Large intestine (tissue), 3 donors: ENCODE measurements around the gene CNOT1. TPM values are rescaled to one million over a fixed set of nuclear protein-coding genes. Genes with fewer than 3 reads are reported as not detected.

Source experiments
- DNase-seq, 2 donors: peaks; one replicate each; pipeline versions ENCODE4 v3.0.0 to v3.0.0-alpha.2; 2013
- H3K27ac ChIP-seq: one replicate; pipeline ENCODE4 v1.5.1; 2013; ENCODE audit warnings: low read length
- H3K27me3 ChIP-seq: 2 replicates; pipeline ENCODE4 v1.6.1; 2013; ENCODE audit warnings: low read length; ENCODE audit not compliant: control insufficient read depth, insufficient read depth
- H3K36me3 ChIP-seq: 2 replicates; pipeline ENCODE4 v1.6.1; 2013; ENCODE audit warnings: low read length; ENCODE audit not compliant: control insufficient read depth, insufficient read depth
- H3K4me1 ChIP-seq: one replicate; pipeline ENCODE4 v1.6.1; 2013; ENCODE audit warnings: low read length; ENCODE audit not compliant: control insufficient read depth, insufficient read depth
- H3K4me3 ChIP-seq: one replicate; pipeline ENCODE4 v1.5.1; 2013; ENCODE audit warnings: low read length
- H3K9me3 ChIP-seq: one replicate; pipeline ENCODE4 v1.6.1; 2013; ENCODE audit warnings: mild to moderate bottlenecking, low read depth, low read length, moderate library complexity; ENCODE audit not compliant: control insufficient read depth
- WGBS: methylation state at CpG from one replicate; pipeline ENCODE4 v1.1.5; 2013; ENCODE audit warnings: low lambda C conversion rate; ENCODE audit not compliant: insufficient coverage; 5-methylcytosine and 5-hydroxymethylcytosine counted together
- polyA plus RNA-seq: library from polyadenylated mRNA; unstranded; fragments of 120-200 nt; gene quantifications from one replicate; pipeline ENCODE4 v1.2.1, GENCODE V29; 2013

Gene CNOT1
- polyA plus RNA-seq, 1 donor: 171 TPM

DNA sequence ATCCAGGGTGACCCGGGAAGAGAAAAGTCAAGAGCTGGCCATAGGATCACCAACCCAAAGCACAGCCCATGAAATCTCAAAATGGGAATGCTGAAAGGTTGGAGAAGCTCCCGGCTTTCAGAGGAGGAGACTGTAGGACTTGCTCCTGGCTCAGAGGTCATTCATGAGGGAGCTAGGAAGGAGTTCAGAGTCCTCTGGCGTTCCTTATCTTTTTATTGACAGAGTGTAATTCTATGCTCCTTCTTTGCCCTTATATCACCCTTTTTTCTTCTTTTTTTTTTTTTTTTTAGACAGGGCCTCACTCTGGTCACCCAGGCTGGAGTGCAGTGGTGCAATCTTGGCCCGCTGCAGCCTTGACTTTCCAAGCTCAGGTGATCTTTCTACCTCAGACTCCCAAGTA lies 27.3 kb upstream of the CNOT1 start:
- peak; percentile 78 to 89 for DNase-seq
- 40% methylated on average over 1 of the region's 4 CpGs for WGBS
- H3K4me3 ChIP-seq: no peak overlapping the region
- no peaks in the 10 kb centered on the region for H3K9me3 ChIP-seq
- H3K4me1 ChIP-seq: peaks cover 40% of the 10 kb centered on the region
- no peaks in the 10 kb centered on the region for H3K27me3 ChIP-seq
- no peaks in the 10 kb centered on the region for H3K36me3 ChIP-seq
- peak overlapping the region; percentile 69 for H3K27ac ChIP-seq

DNA sequence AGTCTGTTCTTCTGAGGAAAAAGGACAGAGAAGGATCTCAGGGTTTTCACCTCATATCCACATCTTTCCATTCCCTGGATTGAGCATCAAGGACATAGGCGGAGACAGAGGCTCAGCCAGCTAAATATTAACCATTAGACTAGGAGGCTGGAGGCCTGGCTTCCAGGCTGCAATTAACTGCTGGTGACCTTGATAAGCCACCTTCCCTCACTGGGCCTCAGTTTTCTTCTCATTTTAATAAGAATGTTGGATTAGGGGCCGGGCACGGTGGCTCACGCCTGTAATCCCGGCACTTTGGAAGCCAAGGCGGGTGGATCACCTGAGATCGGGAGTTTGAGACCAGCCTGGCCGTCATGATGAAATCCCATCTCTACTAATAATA lies 25.6 kb upstream of the CNOT1 start:
- no CpG with 5 or more reads among the region's 8 CpGs for WGBS
- Histone ChIP-seq H3K4me1 (peaks cover 40% of the 10 kb centered on the region), H3K27me3 (no peaks in the 10 kb centered on the region), H3K36me3 (no peaks in the 10 kb centered on the region), H3K9me3 (no peaks in the 10 kb centered on the region), H3K4me3 (no peak overlapping the region), H3K27ac (peak overlapping the region; percentile 72)
- peak; percentile 68 to 85 for DNase-seq

DNA sequence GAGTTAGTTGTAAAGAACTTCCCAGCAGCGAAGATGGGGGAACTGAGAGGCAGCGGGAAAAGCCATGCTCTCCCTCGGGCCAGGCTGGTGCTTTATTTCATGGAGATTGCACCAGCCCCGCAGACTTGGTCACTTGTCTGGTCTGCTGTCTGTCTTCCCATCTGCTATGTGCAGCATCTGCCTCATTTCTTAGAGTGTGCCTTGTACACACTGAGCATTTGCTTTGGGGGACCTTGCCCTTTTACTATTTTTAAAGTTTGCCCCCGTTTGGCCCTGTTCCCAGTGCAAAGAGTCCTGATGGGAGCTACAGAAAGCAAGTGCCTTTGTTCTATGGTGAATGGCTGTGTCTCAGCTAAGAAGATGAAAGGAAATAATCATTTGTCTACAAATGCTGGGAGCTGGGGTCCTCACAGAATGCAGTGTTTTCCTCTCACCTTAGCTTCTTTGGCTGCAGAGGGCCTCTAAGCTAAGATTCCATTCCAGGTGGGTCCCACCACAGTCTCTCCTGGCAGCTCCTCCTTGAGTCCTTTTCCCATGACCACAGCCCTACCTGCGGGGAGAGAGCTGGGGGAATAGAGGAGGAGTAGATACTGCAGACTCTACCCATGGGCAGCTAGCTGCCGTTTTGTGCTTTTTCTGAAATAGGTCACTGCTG lies 25.1 kb upstream of the CNOT1 start:
- no peaks in the 10 kb centered on the region for H3K36me3 ChIP-seq

DNA sequence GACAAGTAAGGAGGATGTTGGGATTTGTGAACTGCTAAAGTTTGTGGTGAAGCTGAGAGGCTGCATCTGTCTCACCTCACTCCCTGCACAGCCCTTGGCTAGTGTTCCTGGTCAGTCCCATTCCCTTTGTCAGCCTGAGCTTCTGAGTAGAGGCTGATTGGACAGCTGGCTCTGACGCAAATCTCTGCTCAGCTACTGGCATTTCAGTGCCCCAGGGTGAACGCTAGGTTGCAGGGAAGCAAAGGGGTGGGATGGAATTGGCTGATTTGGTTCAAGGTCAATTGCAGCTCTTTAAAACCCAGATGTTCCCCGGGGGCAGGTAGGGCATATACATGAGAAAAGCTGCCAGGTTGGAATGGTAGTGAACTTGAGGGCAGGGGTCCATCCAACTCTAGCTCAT lies 23.1 kb upstream of the CNOT1 start:
- no peaks in the 10 kb centered on the region for H3K9me3 ChIP-seq
- DNase-seq: peak in 1 of 2 donors; percentile 63
- H3K36me3 ChIP-seq: no peaks in the 10 kb centered on the region
- no peaks in the 10 kb centered on the region for H3K27me3 ChIP-seq
- no peak overlapping the region for H3K27ac ChIP-seq
- WGBS: no CpG with 5 or more reads among the region's 3 CpGs
- H3K4me3 ChIP-seq: no peak overlapping the region
- H3K4me1 ChIP-seq: peaks cover 40% of the 10 kb centered on the region

More for the DNA sequence above, 25.1 kb upstream of the CNOT1 start:
- Histone ChIP-seq H3K4me1 (peaks cover 40% of the 10 kb centered on the region), H3K9me3 (no peaks in the 10 kb centered on the region), H3K4me3 (no peak overlapping the region), H3K27ac (peak overlapping the region; percentile 72), H3K27me3 (no peaks in the 10 kb centered on the region)
- DNase-seq: peak in 1 of 2 donors; percentile 49
- WGBS: no CpG with 5 or more reads among the region's 7 CpGs

DNA sequence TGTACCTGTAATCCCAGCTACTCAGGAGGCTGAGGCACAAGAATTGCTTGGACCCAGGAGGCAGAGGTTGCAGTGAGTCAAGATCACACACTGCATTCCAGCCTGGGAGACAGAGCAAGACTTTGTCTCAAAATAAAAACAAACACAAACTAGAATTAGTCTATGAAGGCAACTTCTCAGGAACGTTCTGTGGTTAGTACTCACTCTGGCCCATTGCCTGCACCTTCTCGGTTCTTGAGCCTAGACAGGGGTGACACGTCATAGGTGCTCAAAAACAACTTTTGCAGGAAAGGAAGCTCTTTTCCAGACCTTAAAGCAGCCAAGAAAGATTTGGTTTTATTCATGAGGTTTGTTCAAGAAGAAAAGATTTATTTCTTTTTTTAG lies 22.3 kb upstream of the CNOT1 start:
- Histone ChIP-seq H3K36me3 (no peaks in the 10 kb centered on the region), H3K9me3 (no peaks in the 10 kb centered on the region), H3K4me1 (peaks cover 36% of the 10 kb centered on the region), H3K27me3 (no peaks in the 10 kb centered on the region), H3K27ac (no peak overlapping the region), H3K4me3 (no peak overlapping the region)
- WGBS: no CpG with 5 or more reads among the region's 3 CpGs
- DNase-seq: no peak

DNA sequence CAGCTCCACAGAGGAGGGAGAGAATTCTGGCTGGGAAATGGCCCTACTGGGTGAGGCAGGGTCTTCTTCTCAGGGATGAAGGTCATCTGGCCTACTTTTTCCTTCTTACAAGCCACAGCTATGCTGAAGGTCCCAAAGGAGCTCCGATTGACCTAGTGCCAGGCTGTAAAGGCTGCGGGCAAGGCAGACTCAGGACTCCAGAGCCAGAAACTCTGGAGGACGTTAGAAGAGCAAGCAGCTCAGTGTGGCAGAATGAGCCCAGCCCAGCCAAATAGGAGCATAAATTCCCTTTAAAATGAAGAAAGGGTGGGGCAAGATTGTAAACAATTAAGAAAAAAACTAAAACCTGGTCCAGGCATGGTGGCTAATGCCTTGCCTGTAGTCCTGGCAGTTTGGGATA lies 20.1 kb upstream of the CNOT1 start:
- peaks cover 17% of the 10 kb centered on the region for H3K4me1 ChIP-seq
- no peaks in the 10 kb centered on the region for H3K27me3 ChIP-seq
- no peak overlapping the region for H3K4me3 ChIP-seq
- no CpG with 5 or more reads among the region's 3 CpGs for WGBS
- DNase-seq: no peak
- H3K36me3 ChIP-seq: no peaks in the 10 kb centered on the region
- H3K27ac ChIP-seq: no peak overlapping the region
- no peaks in the 10 kb centered on the region for H3K9me3 ChIP-seq

DNA sequence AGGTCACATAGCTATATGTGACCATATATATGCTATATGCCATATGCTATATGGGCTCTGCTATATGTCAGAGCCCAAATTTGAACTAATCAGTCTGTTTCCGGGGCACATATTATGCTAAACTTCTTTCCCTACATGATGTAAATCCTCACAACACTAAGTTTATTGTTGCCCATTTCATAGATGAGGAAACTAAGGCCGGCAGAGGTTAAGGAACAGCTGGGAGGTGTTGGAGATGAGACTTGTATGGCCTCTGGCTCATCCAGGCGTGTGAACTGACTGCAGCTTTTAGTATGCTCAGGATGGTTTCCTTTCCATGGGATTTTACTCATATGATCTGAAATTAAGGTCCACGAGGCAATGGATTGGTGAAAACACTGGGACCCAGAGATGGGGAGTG lies 17.5 kb upstream of the CNOT1 start:
- DNase-seq: no peak
- no peak overlapping the region for H3K27ac ChIP-seq
- H3K27me3 ChIP-seq: no peaks in the 10 kb centered on the region
- H3K36me3 ChIP-seq: no peaks in the 10 kb centered on the region
- H3K4me1 ChIP-seq: no peaks in the 10 kb centered on the region
- no peaks in the 10 kb centered on the region for H3K9me3 ChIP-seq
- no CpG with 5 or more reads among the region's 4 CpGs for WGBS
- no peak overlapping the region for H3K4me3 ChIP-seq

DNA sequence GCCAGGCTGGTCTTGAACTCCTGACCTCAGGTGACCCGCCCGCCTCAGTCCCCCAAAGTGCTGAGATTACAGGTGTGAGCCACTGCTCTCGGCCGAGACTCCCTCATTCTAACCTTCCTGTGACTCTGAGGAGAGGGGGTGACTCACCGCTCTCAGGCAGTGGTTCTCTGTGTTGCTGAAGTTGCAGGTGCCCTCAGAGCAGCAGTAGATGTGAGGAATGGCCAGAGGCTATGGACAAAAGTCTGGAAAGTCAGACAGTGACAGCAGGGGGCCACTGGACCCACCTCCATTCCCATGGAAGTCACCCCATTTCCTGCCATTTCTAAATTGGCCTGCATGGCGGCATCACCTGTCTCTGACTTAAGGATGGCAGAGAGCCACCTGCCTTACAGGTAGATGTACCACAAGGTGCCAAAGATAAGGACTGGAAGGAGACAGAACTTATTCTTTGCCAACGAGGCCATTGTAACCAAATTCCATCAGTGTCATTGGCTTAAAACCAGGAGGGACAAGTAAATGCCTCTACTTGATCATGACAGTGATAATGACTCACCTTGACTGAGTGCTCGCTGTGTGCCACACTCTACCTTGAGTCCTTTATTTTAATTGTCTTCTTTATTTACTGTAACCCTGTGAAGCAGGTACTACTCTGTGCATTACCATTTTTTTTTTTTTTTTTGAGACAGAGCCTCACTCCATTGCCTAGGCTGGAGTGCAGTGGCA lies 15.3 kb upstream of the CNOT1 start:
- no peaks in the 10 kb centered on the region for H3K36me3 ChIP-seq
- no peaks in the 10 kb centered on the region for H3K9me3 ChIP-seq
- H3K27ac ChIP-seq: no peak overlapping the region
- no peaks in the 10 kb centered on the region for H3K4me1 ChIP-seq
- no peak overlapping the region for H3K4me3 ChIP-seq
- WGBS: no CpG with 5 or more reads among the region's 8 CpGs
- no peaks in the 10 kb centered on the region for H3K27me3 ChIP-seq
- no peak for DNase-seq

DNA sequence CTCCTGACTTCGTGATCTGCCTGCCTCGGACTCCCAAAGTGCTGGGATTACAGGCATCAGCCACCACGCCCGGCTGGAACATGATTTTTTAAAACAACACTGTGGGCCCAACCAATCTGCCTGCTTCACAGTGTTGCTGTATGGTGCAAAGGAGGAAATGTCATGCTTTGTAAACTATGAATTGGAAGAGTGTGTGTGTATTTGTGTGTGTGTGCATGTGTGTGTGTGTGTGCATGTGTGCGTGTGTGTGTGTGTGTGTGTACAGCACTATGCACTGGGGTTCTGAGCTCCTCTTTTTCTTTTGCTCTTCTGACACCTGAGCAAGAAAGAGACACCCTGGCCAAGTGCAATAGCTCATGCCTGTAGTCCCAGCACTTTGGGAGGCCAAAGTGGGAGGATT lies 14.5 kb upstream of the CNOT1 start:
- Histone ChIP-seq H3K27me3 (no peaks in the 10 kb centered on the region), H3K4me3 (no peak overlapping the region), H3K4me1 (no peaks in the 10 kb centered on the region), H3K27ac (no peak overlapping the region), H3K9me3 (no peaks in the 10 kb centered on the region), H3K36me3 (no peaks in the 10 kb centered on the region)
- no CpG with 5 or more reads among the region's 5 CpGs for WGBS
- DNase-seq: no peak

DNA sequence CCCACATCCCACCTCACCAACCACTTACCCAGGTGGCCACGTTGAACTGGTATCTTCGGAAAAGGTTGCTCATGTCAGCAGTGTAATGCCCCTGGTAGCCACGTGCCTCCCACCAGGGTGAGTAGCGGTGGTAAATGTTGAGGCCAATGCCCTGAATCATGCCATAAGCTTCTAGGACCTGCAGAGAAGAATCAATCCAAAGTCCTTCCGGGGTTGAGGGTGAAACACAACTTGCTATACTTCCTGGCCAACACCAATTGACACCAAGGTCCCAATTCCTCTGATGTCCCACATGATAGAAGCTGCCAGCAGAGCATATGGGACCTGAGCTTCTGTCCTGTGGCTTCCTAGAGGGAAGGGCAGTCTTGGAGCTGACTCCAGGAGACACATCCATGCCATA lies 11.3 kb upstream of the CNOT1 start:
- no CpG with 5 or more reads among the region's 5 CpGs for WGBS
- Histone ChIP-seq H3K9me3 (no peaks in the 10 kb centered on the region), H3K36me3 (no peaks in the 10 kb centered on the region), H3K4me1 (peaks cover 9% of the 10 kb centered on the region), H3K27me3 (no peaks in the 10 kb centered on the region), H3K4me3 (no peak overlapping the region), H3K27ac (no peak overlapping the region)
- no peak for DNase-seq

DNA sequence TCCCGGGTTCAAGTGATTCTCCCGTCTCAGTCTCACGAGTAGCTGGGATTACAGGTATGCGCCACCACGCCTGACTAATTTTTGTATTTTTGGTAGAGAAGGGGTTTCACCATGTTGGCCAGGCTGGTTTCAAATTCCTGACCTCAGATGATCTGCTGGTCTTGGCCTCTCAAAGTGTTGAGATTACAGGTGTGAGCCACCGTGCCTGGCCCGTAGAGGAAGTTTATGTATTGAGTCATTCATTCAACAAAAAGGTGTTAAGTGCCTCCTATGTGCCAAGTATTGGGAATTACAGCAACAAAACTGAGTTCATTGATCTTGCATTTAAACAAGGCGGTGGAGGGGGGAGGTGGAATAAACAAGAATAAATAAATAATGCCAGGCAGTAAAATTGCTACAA lies 10.2 kb upstream of the CNOT1 start:
- Histone ChIP-seq H3K27me3 (no peaks in the 10 kb centered on the region), H3K9me3 (no peaks in the 10 kb centered on the region), H3K4me1 (peaks cover 19% of the 10 kb centered on the region), H3K36me3 (no peaks in the 10 kb centered on the region), H3K4me3 (no peak overlapping the region), H3K27ac (no peak overlapping the region)
- 78% methylated on average over 1 of the region's 8 CpGs for WGBS
- DNase-seq: no peak
